HFFc6 (cell line): ENCODE data around the gene RRAGD. TPM values are rescaled to one million over a fixed set of nuclear protein-coding genes. Genes with fewer than 3 reads are reported as not detected.

Experiments used
- DNase-seq: peaks from one replicate; pipeline ENCODE4 v3.0.0-alpha.2; 2018
- H3K27ac Mint-ChIP-seq: 2 replicates; pipeline ENCODE4 v1.8.0; 2020; ENCODE audit warnings: mild to moderate bottlenecking, mixed read lengths
- H3K27me3 Mint-ChIP-seq: 2 replicates; pipeline ENCODE4 v1.8.0; 2021; ENCODE audit warnings: mild to moderate bottlenecking, moderate library complexity, mixed read lengths; ENCODE audit not compliant: insufficient read depth
- H3K36me3 Mint-ChIP-seq: 2 replicates; pipeline ENCODE4 v1.8.0; 2021; ENCODE audit warnings: low read depth, mixed read lengths
- H3K4me1 Mint-ChIP-seq: 2 replicates; pipeline ENCODE4 v1.8.0; 2020; ENCODE audit warnings: low read depth, mixed read lengths
- H3K4me3 Mint-ChIP-seq: 2 replicates; pipeline ENCODE4 v1.8.0; 2020; ENCODE audit warnings: mild to moderate bottlenecking, moderate library complexity, mixed read lengths
- H3K9me3 Mint-ChIP-seq: 2 replicates; pipeline ENCODE4 v1.8.0; 2020; ENCODE audit warnings: mild to moderate bottlenecking, mixed read lengths
- total RNA-seq, 6 experiments: library from RNA; stranded (reverse); fragmentation: NEBNext Ultra II Directional; extraction: Animal tissue kit (Norgen Biotek cat#: 25700); gene quantifications; 2 replicates in 1 of 6; 3 replicates in 5 of 6; pipeline ENCODE4 v1.2.3, GENCODE V29; 2021
- TF ChIP-seq, protein P1 (sequence below): fragments of 200-600 bp; sonication (generic); IDR thresholded peaks from 2 replicates; pipeline ENCODE4 v1.5.0; 2021; ENCODE audit warnings: antibody characterized with exemption, mild to moderate bottlenecking

The RRAGD gene
- total RNA-seq, 6 experiments from 2014 or later: not detected

DNA sequence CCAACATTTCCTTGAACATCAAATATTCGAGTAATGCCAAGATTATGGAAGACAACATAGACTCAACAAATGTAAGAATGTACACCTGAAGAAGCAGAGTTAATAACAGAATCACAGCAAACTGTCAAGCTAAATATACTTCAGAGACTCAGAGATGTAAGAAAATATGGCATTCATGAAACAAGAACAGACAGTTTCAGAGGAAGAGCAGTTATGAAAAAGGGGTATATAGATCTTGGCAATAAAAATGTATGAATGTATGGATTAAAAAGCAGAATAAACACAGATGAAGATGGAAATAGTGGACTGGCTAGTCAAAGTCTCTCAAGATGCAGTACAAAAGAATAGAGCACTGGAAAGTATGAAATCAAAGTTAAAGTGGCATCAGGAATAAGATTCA is 18.4 kb downstream of the RRAGD start:
- peaks cover 4% of the 10 kb centered on the region; the same call in 1 of the 2 replicates for H3K9me3 Mint-ChIP-seq
- no peaks in the 10 kb centered on the region for H3K36me3 Mint-ChIP-seq
- TF ChIP-seq, protein P1, sequence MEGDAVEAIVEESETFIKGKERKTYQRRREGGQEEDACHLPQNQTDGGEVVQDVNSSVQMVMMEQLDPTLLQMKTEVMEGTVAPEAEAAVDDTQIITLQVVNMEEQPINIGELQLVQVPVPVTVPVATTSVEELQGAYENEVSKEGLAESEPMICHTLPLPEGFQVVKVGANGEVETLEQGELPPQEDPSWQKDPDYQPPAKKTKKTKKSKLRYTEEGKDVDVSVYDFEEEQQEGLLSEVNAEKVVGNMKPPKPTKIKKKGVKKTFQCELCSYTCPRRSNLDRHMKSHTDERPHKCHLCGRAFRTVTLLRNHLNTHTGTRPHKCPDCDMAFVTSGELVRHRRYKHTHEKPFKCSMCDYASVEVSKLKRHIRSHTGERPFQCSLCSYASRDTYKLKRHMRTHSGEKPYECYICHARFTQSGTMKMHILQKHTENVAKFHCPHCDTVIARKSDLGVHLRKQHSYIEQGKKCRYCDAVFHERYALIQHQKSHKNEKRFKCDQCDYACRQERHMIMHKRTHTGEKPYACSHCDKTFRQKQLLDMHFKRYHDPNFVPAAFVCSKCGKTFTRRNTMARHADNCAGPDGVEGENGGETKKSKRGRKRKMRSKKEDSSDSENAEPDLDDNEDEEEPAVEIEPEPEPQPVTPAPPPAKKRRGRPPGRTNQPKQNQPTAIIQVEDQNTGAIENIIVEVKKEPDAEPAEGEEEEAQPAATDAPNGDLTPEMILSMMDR: no peak
- H3K27me3 Mint-ChIP-seq: no peaks in the 10 kb centered on the region; the same call in 1 of the 2 replicates
- no peak overlapping the region for H3K27ac Mint-ChIP-seq
- no peak overlapping the region for H3K4me3 Mint-ChIP-seq
- DNase-seq: no peak
- H3K4me1 Mint-ChIP-seq: no peaks in the 10 kb centered on the region

DNA sequence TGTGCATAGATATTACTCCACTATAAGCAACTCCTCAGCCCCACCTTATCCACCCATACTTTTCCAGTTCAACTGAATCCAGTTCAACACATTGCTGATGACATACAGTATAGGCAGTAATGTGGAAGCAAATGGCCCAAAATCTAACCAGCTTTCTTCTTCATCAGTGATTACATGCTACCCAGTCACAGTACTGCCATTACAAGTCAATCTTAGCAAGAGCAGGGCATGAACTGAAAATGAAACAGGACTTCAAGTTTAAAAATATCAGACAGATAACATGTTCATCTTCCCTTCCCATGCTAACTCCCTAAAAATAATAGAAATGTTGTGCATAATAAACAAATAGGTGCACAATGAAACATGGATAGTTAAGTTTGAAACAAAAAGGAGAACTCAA is 19.2 kb downstream of the RRAGD start:
- no peaks in the 10 kb centered on the region for H3K36me3 Mint-ChIP-seq
- no peak overlapping the region for H3K27ac Mint-ChIP-seq
- H3K9me3 Mint-ChIP-seq: peaks cover 4% of the 10 kb centered on the region; the same call in 1 of the 2 replicates
- TF ChIP-seq, protein P1: no peak
- DNase-seq: no peak
- no peak overlapping the region for H3K4me3 Mint-ChIP-seq
- H3K4me1 Mint-ChIP-seq: no peaks in the 10 kb centered on the region
- H3K27me3 Mint-ChIP-seq: no peaks in the 10 kb centered on the region; the same call in 1 of the 2 replicates

DNA sequence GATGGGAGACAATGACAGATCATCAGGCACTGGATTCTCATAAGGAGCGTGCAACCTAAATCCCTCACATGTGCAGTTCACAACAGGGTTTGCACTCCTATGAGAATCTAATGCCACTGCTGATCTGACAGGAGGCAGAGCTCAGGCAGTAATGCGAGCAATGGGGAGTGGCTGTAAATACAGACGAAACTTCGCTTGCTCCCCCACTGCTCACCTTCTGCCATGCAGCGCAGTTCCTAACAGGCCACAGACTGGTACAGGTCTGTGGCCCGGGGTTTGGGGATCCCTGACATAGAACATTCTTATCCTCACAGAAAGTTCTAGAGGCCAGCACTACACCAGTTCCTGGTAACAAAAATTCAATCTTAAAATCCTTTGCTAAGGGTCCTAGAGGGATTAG is 23.2 kb downstream of the RRAGD start:
- Mint-ChIP-seq H3K36me3 (no peaks in the 10 kb centered on the region), H3K9me3 (peaks cover 4% of the 10 kb centered on the region; the same call in 1 of the 2 replicates), H3K4me1 (no peaks in the 10 kb centered on the region), H3K4me3 (no peak overlapping the region), H3K27ac (no peak overlapping the region), H3K27me3 (peaks cover 7% of the 10 kb centered on the region)
- DNase-seq: no peak
- TF ChIP-seq, protein P1: no peak

DNA sequence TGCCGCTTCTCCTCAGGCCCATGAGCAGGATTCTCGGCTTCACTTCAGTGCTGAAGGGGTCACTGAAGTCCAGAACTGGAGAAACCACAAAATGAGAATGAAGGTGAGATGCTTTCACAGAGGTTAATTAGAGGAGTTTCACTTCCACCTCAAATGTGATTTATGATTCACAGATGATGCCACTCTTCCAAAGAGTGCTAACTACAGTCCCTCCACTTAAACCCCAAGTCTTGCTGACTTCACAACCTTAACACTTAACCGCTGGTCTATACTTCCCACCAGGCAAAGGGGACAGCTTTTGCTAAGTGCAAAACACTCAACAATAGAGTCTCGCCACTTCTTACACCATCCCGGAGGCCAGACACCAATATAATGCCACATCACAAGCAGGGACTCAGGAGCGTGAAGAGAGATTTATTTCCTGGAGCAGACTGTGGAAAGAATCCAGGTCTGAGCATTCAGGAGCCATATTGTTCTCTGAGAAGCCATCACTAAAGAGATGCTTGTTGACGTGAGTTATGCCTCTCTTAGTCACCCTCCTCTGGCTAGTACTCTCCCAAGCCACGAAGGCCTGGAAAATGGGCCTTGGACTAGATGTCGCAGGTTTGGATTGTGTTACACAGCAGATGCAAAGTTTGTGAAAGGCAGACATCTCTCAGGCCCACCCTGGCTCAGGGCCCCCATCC is 24.4 kb downstream of the RRAGD start:
- Mint-ChIP-seq H3K9me3 (no peaks in the 10 kb centered on the region), H3K36me3 (no peaks in the 10 kb centered on the region), H3K27ac (no peak overlapping the region), H3K27me3 (peaks cover 9% of the 10 kb centered on the region), H3K4me3 (no peak overlapping the region), H3K4me1 (no peaks in the 10 kb centered on the region)
- TF ChIP-seq, protein P1: no peak
- no peak for DNase-seq

DNA sequence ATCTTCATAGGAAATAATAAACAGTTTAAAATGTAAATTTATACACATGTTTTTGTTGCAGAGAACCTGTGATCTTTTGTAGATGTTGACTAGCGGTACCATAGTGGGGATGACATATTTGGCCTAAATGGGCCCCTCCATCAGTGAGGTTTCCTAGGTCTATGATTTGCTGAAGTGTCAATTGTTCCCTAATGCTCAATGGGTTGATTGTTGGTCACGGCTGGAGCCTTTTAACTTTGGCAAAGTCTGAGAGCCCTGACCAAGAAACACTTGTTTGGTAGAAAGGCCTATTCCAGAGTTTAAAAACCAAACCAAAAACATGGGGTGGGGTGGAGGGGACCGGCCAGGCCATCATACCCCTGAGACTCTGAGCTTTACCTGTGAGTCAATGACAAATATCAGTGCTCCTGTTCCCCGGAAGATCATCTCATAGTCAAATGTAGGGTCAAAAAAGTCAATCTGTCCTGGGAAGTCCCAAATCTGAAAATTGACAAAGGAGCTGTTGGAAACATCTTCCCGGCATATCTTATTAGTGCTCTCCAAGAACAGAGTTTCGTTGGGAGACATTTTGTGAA is 25.1 kb downstream of the RRAGD start:
- TF ChIP-seq, protein P1: no peak
- Mint-ChIP-seq H3K36me3 (no peaks in the 10 kb centered on the region), H3K27me3 (peaks cover 9% of the 10 kb centered on the region), H3K9me3 (no peaks in the 10 kb centered on the region), H3K4me1 (no peaks in the 10 kb centered on the region), H3K4me3 (no peak overlapping the region), H3K27ac (no peak overlapping the region)
- DNase-seq: no peak
